Cortex of kidney (tissue), 1 donor: ENCODE data around the gene CEBPA.

Source experiments
- DNase-seq: peaks from one replicate; lab custom pipeline; 2025; lab: John Stamatoyannopoulos, UW

Gene CEBPA

DNA sequence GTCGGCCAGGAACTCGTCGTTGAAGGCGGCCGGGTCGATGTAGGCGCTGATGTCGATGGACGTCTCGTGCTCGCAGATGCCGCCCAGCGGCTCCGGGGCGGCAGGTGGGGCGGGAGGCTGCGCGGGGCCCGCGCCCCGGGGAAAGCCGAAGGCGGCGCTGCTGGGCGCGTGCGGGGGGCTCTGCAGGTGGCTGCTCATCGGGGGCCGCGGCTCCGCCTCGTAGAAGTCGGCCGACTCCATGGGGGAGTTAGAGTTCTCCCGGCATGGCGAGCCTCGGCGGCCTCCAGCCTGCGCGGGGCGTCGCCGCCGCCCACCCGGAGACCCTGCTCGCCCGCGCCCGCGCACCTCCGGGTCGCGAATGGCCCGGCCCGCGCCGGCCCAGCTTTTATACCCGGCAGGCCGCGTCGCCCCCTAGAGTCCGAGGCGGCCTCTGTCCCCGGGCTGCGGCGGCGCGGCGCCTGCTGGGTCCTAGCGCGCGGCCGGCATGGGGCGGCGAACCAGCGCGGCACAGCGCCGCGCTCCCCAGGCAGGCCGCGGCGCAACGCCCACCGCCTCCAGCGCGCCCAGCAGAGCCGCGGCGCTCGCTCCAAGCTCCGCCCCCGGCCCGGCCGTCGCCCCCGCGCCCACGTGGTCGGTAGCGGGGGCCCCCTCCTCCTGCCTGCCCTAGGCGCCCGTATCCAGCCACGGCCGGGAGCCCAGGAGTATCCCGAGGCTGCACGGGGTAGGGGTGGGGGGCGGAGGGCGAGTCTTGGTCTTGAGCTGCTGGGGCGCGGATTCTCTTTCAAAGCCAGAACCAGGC is at the start of gene CEBPA:
TSS of gene CEBPA (minus strand) at position 360 of the 799 bp plus-strand sequence. CDS start at position 240, 120 bp downstream.
- no peak for DNase-seq

DNA sequence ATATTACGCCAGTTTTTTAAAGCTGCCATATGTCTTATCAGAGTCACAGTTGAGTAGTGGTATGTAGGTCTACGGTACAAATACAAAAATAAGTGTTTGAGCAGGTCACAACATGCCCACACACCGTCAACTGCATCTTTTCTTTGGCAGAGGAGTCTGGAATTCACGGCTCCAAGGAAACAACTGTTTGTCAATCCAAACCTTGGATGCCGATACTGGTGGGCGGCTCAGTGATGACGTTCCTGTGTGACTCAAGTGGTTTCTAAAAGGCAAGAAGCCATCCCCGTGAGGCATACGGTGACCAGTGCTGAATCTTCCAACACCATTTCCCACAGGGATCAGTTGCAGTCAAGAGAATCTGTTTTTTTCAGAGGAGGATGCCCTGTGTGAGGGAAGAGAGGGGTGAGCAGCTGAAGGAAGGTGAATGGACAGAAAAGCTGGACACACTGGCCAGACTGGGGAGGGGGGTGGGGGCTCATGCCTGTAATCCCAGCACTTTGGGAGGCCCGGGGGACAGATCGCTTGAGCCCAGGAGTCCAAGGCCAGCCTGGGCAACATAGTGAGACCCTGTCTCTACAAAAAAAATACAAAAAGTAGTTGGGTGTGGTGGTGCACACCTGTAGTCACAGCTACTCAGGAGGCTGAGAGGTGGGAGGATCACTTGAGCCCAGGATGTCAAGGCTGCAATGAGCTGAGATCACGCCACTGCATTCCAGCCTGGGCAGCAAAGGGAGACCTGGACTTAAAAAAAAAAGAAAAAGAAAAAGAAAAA is 48.4 kb upstream of the CEBPA start:
- no peak for DNase-seq

- DNase-seq: no peak
Observed at GRCh38 chr19:33349319-33350289, 47.3 kb upstream of the CEBPA start.

DNA sequence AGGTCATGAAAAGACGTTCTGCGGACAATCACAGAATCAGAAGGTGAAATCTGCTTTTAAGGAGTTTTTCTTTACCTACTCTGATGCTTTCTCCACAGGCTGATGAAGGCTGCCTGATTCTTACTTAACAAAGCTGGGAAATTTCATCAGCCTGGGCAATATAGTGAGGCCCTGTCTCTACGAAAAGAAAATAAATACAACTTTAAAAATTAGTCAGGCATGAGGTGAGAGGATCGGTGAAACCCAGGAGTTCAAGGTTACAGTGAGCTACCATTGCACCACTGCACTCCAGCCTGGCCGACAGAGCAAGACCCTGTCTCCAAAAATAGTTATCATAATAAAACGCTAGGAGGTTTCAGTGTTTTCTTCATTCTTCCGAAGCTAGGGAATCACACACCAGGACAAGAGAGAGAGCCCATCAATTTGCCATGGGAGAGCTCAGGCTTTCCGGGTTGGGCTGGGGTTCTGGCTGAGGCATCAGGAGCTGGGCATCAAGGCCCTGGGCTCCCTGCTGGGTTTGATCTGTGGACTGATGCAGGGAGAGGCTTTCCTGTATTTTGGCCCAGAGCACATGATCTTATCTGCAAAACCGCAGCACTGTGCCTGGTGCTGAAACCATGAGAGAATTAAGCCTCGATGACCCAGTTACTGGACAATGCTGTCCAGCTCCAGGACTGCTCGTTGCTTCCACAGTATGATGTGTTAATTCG is 46.1 kb upstream of the CEBPA start:
- DNase-seq: no peak

- DNase-seq: no peak
Observed at GRCh38 chr19:33347300-33347699, 45.0 kb upstream of the CEBPA start.

GRCh38 chr19:33346665-33347064 is 44.3 kb upstream of the CEBPA start:
- no peak for DNase-seq

- DNase-seq: no peak
Observed at GRCh38 chr19:33345163-33345562, 42.8 kb upstream of the CEBPA start.

- DNase-seq: no peak
Observed at GRCh38 chr19:33344573-33344925, 42.2 kb upstream of the CEBPA start.

DNA sequence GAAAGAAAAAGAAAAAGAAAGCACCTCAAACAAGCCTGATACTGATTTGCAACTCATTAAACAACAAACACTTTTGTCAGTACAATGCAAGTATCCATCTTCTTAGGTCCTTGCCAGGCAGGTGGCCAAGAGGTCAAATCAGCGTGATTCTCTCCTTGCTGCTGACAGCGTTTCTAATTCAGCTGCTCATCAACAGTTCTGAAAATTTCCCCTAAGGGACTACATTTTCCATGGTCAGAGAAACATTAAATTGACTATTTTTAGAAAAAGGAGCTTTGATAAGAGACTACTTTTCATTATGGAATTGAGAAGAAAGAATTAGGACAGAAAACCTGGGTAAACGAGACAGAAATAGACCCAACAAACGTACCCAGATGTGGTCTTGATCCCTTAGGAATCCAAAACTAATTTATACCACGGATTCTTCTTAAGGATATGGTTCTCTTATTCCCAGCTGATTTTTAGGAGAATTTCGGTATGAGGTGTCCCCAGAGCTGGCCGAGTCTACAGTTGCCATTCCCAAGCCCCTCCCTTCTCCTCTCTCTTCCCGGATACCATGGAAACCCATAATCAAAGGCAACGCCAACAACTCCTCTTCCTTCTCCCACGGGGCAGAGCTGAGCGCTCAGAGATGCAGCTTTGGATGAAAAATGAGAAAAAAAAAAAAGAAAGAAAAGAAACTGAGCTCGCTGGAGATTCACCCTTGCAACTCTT is 41.7 kb upstream of the CEBPA start:
- no peak for DNase-seq

DNA sequence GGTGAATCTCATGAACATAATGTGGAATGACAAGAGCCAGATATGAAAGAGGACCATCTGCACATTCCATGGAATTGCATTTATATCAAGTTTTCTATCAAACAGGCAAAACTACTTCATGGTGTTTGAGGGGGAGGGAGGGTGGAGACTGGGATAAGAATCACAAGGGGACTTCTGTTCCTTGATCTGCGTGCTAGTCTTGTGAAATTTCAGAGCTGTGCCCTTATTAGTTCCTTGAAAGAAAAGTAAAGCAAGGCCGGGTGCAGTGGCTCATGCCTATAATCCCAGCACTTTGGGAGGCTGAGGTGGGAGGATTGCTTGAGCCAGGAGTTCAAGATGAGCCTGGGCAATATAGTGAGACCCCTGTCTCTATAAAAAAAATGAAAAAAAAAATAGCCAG is 41.0 kb upstream of the CEBPA start:
- DNase-seq: no peak

- DNase-seq: no peak
Observed at GRCh38 chr19:33340991-33341390, 38.7 kb upstream of the CEBPA start.

DNA sequence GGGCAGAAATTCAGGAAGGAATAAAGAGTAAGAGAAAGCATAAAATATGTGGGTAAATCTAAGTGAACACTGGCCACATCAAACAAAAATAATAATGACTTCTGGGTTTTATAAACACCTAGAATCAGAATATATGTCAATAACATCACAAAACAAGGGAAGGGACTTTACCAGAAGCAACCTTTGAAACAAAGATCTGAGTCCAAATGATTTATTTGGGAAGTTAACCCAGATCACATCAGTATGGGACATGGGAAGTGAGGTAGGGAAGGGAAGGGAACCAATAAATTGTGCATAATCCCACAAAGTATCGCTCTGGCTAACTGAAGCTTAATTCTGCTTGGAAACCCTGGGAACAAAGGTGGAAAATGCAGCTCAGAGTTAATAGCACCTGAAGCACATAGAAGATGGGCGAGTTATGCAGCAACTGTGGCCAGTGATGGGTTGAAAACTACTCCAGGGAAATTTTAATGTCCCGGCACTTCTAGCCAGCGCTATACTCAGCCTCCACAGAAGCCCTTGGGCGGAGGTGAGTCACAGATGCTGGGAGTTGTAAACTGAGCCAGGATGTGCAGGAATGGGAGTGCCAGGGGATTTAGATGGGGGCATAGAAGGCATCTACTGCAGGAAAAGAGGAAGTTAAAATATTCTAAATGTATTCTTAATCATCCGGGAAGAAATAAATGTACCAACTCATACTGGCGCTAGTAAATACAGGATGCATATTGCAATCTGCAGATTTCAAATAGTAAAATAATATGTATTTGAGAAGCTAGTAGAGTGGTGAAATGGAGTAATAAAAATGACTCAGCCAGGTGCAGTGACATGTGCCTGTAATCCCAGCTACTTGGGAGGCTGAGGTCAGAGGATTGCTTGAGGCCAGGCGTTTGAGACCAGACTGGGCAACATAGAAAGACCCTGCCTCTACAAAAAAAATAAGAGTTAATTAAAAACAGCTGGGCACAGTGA is 37.0 kb upstream of the CEBPA start:
- no peak for DNase-seq

DNA sequence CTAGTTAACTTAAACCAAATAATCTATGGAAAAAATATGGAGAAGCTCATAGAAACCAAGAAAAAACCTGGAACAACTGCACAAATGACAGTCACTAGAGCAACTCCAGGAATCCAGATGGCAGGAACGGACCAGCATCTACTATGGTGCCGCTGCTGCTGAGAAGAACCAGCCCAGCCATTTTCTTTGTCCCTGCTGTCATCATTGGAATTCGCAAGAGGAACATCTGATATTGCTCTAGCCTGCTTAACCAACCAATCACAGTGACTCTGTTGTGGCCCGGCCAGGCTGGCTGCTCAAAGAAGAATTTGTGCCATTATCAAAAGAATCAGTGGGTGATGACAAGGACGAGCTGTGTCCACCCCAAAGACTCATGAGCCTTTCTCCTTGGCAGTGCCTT is 33.1 kb upstream of the CEBPA start:
- no peak for DNase-seq

GRCh38 chr19:33334271-33334670 is 31.9 kb upstream of the CEBPA start:
- DNase-seq: no peak

DNA sequence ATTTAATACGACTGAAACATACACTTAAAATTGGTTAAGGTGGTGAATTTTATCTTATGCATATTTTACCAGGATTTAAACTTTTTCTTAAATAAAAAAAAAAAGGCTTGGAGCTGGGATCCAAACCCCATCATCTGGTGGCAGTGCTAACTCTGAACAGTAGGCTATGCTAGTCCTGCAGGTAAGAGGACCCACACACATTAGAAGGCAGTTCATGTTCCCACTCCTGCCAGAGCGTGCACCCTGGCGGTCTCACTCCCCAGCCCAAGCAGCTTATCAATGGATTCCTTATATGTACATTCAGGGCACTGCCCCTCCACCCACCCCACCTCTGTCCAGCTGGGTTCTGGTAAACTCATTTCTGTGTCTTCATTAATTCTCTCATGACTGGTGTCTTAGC is 31.3 kb upstream of the CEBPA start:
- no peak for DNase-seq

GRCh38 chr19:33333151-33333550 is 30.8 kb upstream of the CEBPA start:
- no peak for DNase-seq

GRCh38 chr19:33332248-33332647 is 29.9 kb upstream of the CEBPA start:
- DNase-seq: no peak

- DNase-seq: no peak
Observed at GRCh38 chr19:33329736-33330135, 27.4 kb upstream of the CEBPA start.

- no peak for DNase-seq
Observed at GRCh38 chr19:33329060-33329459, 26.7 kb upstream of the CEBPA start.

DNA sequence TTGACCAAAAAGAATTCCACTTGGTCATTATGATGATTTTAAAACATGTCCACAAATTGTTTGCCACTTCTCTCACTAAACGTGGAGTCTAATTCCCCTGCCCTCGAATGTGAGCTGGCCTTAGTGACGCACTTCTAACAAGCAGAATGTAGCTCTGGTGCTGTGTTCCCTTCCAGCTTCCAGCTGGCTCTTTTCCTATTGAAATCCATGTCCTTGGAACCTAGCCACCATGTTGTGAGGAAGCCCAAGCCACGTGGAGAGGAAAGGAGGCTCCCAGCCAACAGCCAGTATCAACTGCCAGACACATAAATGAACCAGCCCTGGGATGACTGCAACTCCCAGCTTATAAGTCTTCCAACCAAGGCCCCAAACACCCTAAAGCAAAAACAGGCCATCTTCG is 23.6 kb upstream of the CEBPA start:
- no peak for DNase-seq
